Fibroblast of lung (primary cell): ENCODE results near the gene TARM1. TPM values are rescaled to one million over a fixed set of nuclear protein-coding genes. Genes with fewer than 3 reads are reported as not detected.
"Not testable (repeated sequence)": the region's sequence is repeated elsewhere in the genome, so short reads cannot be mapped to it uniquely, and the experiment has no call there.

Source experiments
- DNase-seq, 2 donors: peaks; one replicate each; pipeline versions ENCODE4 v3.0.0 to v3.0.0-alpha.2; 2010; ENCODE audit warnings: low read depth in 2 of 2
- H2AFZ ChIP-seq: 2 replicates; pipeline ENCODE4 v1.5.1; 2012; ENCODE audit warnings: low read length, control low read depth, inconsistent platforms
- H3K27ac ChIP-seq: 2 replicates; pipeline ENCODE4 v1.5.1; 2011; ENCODE audit warnings: low read length, control low read depth; ENCODE audit not compliant: insufficient read depth
- H3K27me3 ChIP-seq: 2 replicates; pipeline ENCODE4 v1.5.1; 2011; ENCODE audit warnings: mild to moderate bottlenecking, low read length; ENCODE audit not compliant: control insufficient read depth, insufficient read depth
- H3K36me3 ChIP-seq: 2 replicates; pipeline ENCODE4 v1.5.1; 2011; ENCODE audit warnings: low read length; ENCODE audit not compliant: control insufficient read depth, insufficient read depth
- H3K4me1 ChIP-seq: 2 replicates; pipeline ENCODE4 v1.5.1; 2011; ENCODE audit warnings: low read length; ENCODE audit not compliant: control insufficient read depth, insufficient read depth; ENCODE audit errors: extremely low read depth
- H3K4me2 ChIP-seq: 2 replicates; pipeline ENCODE4 v1.5.1; 2011; ENCODE audit warnings: low read length, control low read depth; ENCODE audit not compliant: insufficient read depth; ENCODE audit errors: extremely low read depth
- H3K4me3 ChIP-seq, 4 experiments: fragments of 200-600 bp in 1 of 4; sonication (generic) in 1 of 4; replicated peaks in 1 of 4; 2 replicates each; pipeline ENCODE4 v1.5.1; 2011 to 2016; ENCODE audit warnings: low read length in 4 of 4, low read depth in 3 of 4, mild to moderate bottlenecking in 3 of 4, control low read depth in 2 of 4, inconsistent platforms in 1 of 4, mixed read lengths in 1 of 4; ENCODE audit not compliant: insufficient read depth in 1 of 4; ENCODE audit errors: control extremely low read depth in 1 of 4
- H3K79me2 ChIP-seq: 2 replicates; pipeline ENCODE4 v1.5.1; 2012; ENCODE audit warnings: mild to moderate bottlenecking, low read length, inconsistent platforms; ENCODE audit not compliant: control insufficient read depth, insufficient read depth
- H3K9ac ChIP-seq: 2 replicates; pipeline ENCODE4 v1.5.1; 2011; ENCODE audit warnings: mild to moderate bottlenecking, low read length, control low read depth; ENCODE audit not compliant: insufficient read depth
- H3K9me3 ChIP-seq: 2 replicates; pipeline ENCODE4 v1.5.1; 2012; ENCODE audit warnings: low read depth, low read length; ENCODE audit not compliant: control insufficient read depth, insufficient read depth
- H4K20me1 ChIP-seq: 2 replicates; pipeline ENCODE4 v1.5.1; 2011; ENCODE audit warnings: low read length; ENCODE audit not compliant: control insufficient read depth, insufficient read depth; ENCODE audit errors: extremely low read depth
- EZH2 ChIP-seq: IDR thresholded peaks from 2 replicates; pipeline ENCODE4 v1.5.1; 2012; ENCODE audit warnings: low read length, control low read depth, mild to moderate bottlenecking; ENCODE audit errors: missing control alignments
- polyA plus RNA-seq, 2 donors: library from polyadenylated mRNA; depleted of rRNA in 1 of 2; stranded (reverse) in 1 of 2; unstranded in 1 of 2; fragments of >200 nt; gene quantifications; 2 replicates each; pipeline ENCODE4 v1.2.1, GENCODE V29; 2011 to 2012; ENCODE audit warnings: missing spikeins in 1 of 2
- total RNA-seq: library from RNA; depleted of rRNA; stranded (reverse); fragments of >200 nt; gene quantifications from 2 replicates; pipeline ENCODE4 v1.2.1, GENCODE V29; 2014
- TF ChIP-seq, protein P1 (sequence below), 2 donors: IDR thresholded peaks in 1 of 2; conservative IDR thresholded peaks in 1 of 2; 1 replicate in 1 of 2; 2 replicates in 1 of 2; pipeline ENCODE4 v1.5.1; 2011 to 2012; ENCODE audit warnings: low read length in 2 of 2, control low read depth in 1 of 2, inconsistent platforms in 1 of 2, low read depth in 1 of 2, mild to moderate bottlenecking in 1 of 2

TARM1 gene
- total and polyA plus RNA-seq, 2 donors (not counting 1 experiment from before 2014, with no cell fraction given), result not detected

DNA sequence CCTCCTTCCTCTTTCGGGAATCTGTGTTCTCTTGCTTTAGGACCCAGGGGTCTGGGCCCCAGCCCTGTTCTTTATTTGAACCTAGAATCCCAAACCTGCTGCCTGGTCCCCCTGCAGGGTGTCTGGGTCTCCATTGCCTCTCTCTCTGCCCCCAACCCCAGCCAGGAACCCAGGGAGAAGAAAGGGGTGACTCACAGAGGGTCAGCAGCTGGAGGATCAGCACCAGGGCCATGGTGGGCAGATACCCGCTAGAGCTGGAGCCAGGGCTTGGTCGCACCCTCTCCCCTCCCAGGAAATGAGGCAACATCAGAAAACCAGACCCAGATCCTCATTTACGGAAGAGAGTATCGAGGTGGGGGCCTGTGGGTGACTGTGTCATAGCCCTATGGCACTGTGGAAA, 19.4 kb upstream of the TARM1 start, which contains the start of gene OSCAR:
TSS of gene OSCAR (minus strand) at position 243 of the 400 bp plus-strand sequence. CDS start at position 232, 11 bp downstream.
- Histone ChIP-seq H3K27ac (no peak within 1 kb of the TSS), H2AFZ (no peak within 1 kb of the TSS), H3K27me3 (no peaks in the 10 kb centered on the region), H3K9ac (no peak within 1 kb of the TSS), H3K9me3 (no peaks in the 10 kb centered on the region), H3K36me3 (no peaks in the 10 kb centered on the region), H4K20me1 (no peaks in the 10 kb centered on the region), H3K4me1 (peaks cover 2% of the 10 kb centered on the region), H3K4me3 (no peak within 1 kb of the TSS), H3K79me2 (peaks cover 11% of the 10 kb centered on the region), H3K4me2 (no peak within 1 kb of the TSS)
- no peak for TF ChIP-seq EZH2
- TF ChIP-seq, protein P1, sequence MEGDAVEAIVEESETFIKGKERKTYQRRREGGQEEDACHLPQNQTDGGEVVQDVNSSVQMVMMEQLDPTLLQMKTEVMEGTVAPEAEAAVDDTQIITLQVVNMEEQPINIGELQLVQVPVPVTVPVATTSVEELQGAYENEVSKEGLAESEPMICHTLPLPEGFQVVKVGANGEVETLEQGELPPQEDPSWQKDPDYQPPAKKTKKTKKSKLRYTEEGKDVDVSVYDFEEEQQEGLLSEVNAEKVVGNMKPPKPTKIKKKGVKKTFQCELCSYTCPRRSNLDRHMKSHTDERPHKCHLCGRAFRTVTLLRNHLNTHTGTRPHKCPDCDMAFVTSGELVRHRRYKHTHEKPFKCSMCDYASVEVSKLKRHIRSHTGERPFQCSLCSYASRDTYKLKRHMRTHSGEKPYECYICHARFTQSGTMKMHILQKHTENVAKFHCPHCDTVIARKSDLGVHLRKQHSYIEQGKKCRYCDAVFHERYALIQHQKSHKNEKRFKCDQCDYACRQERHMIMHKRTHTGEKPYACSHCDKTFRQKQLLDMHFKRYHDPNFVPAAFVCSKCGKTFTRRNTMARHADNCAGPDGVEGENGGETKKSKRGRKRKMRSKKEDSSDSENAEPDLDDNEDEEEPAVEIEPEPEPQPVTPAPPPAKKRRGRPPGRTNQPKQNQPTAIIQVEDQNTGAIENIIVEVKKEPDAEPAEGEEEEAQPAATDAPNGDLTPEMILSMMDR (conservative IDR thresholded peaks at IDR 0.05 in 1 of 2, IDR thresholded peaks at IDR 0.05 in 1 of 2; ENCODE audit: low read depth in 1 of 2, low read length in 2 of 2), result no peak
- DNase-seq, result peak in 1 of 2 donors; percentile 21

DNA sequence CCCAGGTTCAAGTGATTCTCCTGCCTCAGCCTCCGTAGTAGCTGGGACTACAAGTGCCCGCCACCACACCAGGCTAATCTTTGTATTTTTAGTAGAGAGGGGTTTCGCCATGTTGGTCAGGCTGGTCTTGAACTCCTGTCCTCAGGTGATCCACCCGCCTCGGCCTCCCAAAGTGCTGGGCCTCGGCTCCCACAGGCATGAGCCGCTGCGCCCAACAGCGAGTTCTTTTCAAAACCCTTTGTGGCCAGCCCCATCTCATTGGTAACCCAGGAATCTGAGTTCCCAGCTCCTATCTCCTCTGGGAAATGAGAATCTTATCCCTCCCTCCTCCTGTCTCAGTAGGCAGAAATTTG, 18.7 kb upstream of the TARM1 start:
- H3K4me1 ChIP-seq, H3K9ac ChIP-seq, H3K4me2 ChIP-seq, H4K20me1 ChIP-seq, H3K27ac ChIP-seq, H3K36me3 ChIP-seq, DNase-seq, H3K9me3 ChIP-seq, H3K4me3 ChIP-seq, H3K27me3 ChIP-seq, H2AFZ ChIP-seq: not testable (repeated sequence)
- H3K79me2 ChIP-seq, result peaks cover 11% of the 10 kb centered on the region

DNA sequence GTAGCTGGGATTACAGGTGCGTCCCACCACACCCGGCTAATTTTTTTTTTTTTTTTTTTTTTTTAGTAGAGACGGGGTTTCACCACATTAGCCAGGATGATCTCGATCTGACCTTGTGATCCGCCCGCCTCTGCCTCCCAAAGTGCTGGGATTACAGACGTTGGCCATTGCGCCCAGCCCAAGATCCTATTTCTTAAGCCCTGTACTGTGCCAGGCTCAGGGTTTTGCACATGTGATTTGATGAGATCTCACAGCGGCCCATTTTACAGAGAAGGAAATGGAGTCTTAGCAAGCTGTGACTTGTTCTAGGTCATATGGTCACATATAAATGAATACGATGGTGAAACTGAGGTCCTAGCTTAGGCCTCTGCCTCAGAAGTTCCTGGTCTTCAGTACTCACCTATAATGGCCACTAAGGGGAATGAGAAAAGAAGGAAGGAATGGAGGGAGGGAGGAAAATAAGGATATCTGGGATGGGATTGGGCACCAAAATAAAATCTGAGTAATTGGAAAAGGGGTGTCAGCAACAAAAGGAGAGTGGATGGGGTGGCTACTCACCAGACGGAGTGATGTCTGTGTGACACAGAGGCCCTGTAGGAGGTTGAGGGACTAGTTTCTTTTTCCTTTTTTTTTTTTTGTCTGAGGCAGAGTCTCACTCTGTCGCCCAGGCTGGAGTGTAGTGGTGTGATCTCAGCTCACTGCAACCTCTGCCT, 18.2 kb upstream of the TARM1 start:
- Histone ChIP-seq H3K79me2 (peaks cover 10% of the 10 kb centered on the region), H3K36me3 (no peaks in the 10 kb centered on the region), H3K27me3 (no peaks in the 10 kb centered on the region), H3K4me3 (no peak overlapping the region), H3K4me2 (no peak overlapping the region), H3K9ac (no peak overlapping the region), H3K4me1 (peaks cover 2% of the 10 kb centered on the region), H2AFZ (no peak overlapping the region), H3K27ac (no peak overlapping the region), H3K9me3 (no peaks in the 10 kb centered on the region), H4K20me1 (no peaks in the 10 kb centered on the region)
- TF ChIP-seq, protein P1 (conservative IDR thresholded peaks at IDR 0.05 in 1 of 2, IDR thresholded peaks at IDR 0.05 in 1 of 2; ENCODE audit: low read depth in 1 of 2, low read length in 2 of 2), result no peak
- no peak for TF ChIP-seq EZH2
- DNase-seq, result no peak
